ENCODE measurements around the gene DENND5B. TPM values are rescaled to one million over a fixed set of nuclear protein-coding genes. Genes with fewer than 3 reads are reported as not detected.

Gene DENND5B
- total RNA-seq, 6 experiments from 2014 or later, result 12.6 to 18.4 (median 16.6) TPM

DNA sequence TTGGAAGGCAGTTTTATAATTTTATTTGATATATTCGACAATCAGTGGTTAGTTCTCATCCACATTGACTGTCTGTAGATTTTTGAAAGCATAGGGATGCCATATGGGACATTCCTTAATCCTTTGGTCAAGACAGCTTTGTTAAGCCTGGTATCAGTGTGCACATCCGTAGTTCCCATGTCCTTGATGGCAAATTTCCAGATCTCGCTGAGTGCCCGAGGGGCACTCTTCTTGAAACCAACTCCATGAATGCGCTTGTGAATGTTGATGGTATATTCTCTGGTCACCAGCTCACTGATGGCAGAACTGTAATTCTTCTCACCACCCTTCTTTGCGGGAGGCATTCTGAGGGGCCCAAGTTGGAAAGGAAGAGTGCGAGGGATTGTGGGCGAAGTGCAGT is 6.1 kb upstream of the DENND5B start:
- no peaks in the 10 kb centered on the region for H3K4me1 ChIP-seq
- no peaks in the 10 kb centered on the region for H3K27me3 ChIP-seq
- no peak for ATAC-seq
- intact Hi-C loops (cut with DNase I), result no loop called here
- DNase-seq, result no peak
- TF ChIP-seq, protein P1, sequence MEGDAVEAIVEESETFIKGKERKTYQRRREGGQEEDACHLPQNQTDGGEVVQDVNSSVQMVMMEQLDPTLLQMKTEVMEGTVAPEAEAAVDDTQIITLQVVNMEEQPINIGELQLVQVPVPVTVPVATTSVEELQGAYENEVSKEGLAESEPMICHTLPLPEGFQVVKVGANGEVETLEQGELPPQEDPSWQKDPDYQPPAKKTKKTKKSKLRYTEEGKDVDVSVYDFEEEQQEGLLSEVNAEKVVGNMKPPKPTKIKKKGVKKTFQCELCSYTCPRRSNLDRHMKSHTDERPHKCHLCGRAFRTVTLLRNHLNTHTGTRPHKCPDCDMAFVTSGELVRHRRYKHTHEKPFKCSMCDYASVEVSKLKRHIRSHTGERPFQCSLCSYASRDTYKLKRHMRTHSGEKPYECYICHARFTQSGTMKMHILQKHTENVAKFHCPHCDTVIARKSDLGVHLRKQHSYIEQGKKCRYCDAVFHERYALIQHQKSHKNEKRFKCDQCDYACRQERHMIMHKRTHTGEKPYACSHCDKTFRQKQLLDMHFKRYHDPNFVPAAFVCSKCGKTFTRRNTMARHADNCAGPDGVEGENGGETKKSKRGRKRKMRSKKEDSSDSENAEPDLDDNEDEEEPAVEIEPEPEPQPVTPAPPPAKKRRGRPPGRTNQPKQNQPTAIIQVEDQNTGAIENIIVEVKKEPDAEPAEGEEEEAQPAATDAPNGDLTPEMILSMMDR (IDR thresholded peaks at IDR 0.05), result no peak
- TF ChIP-seq POLR2A (IDR thresholded peaks at IDR 0.05), result no peak
- no peaks in the 10 kb centered on the region for H3K9me3 ChIP-seq
- H3K4me3 ChIP-seq, result no peak overlapping the region
- whole genome bisulfite sequencing (ENCODE audit: insufficient coverage, low coverage, low lambda C conversion rate, missing lambda C conversion rate), result 75% methylated on average over 3 of the region's 8 CpGs
- H3K36me3 ChIP-seq, result no peaks in the 10 kb centered on the region
- no peak overlapping the region for H3K27ac ChIP-seq

- intact Hi-C loops (cut with DNase I), result no loop called here
- Histone ChIP-seq H3K9me3 (no peaks in the 10 kb centered on the region), H3K27ac (no peak overlapping the region), H3K27me3 (no peaks in the 10 kb centered on the region), H3K4me3 (no peak overlapping the region), H3K36me3 (no peaks in the 10 kb centered on the region), H3K4me1 (no peaks in the 10 kb centered on the region)
- TF ChIP-seq POLR2A (IDR thresholded peaks at IDR 0.05), result no peak
- TF ChIP-seq, protein P1 (IDR thresholded peaks at IDR 0.05), result no peak
- 69% methylated on average over 5 of the region's 5 CpGs for WGBS (ENCODE audit: insufficient coverage, low coverage, low lambda C conversion rate, missing lambda C conversion rate)
- no peak for DNase-seq
- ATAC-seq, result no peak
Observed at GRCh38 chr12:31594681-31595080, 3.7 kb upstream of the DENND5B start.

GRCh38 chr12:31591380-31591901 is 505 bp upstream of the DENND5B start:
- H3K36me3 ChIP-seq, result no peaks in the 10 kb centered on the region
- DNase-seq (peak in 2 of 3 donors; percentile 20 to 48), ATAC-seq (peak; percentile 8 to 18 (median 8))
- intact Hi-C loops (cut with DNase I), result no loop called here
- no peak for TF ChIP-seq POLR2A (IDR thresholded peaks at IDR 0.05)
- TF ChIP-seq, protein P1 (IDR thresholded peaks at IDR 0.05), result no peak
- no peaks in the 10 kb centered on the region for H3K27me3 ChIP-seq
- WGBS (ENCODE audit: insufficient coverage, low coverage, low lambda C conversion rate, missing lambda C conversion rate), result 4% methylated on average over 15 of the region's 16 CpGs
- peak overlapping the region; percentile 40 to 88 (median 87) for H3K4me3 ChIP-seq
- H3K4me1 ChIP-seq, result peaks cover 0 to 8% (median 3%) of the 10 kb centered on the region in 4 donors
- no peaks in the 10 kb centered on the region for H3K9me3 ChIP-seq
- H3K27ac ChIP-seq, result peak overlapping the region; percentile 95 to 97 (median 95)

GRCh38 chr12:31589904-31590641 is 863 bp downstream of the DENND5B start:
- TF ChIP-seq, protein P1 (IDR thresholded peaks at IDR 0.05), result peak in 2 of 4 donors; percentile 12 to 25
- peak; percentile 76 for TF ChIP-seq POLR2A (IDR thresholded peaks at IDR 0.05)
- peak; percentile 88 to 95 (median 92) for DNase-seq
- Histone ChIP-seq H3K27ac (peak overlapping the region; percentile 95 to 97 (median 95)), H3K27me3 (no peaks in the 10 kb centered on the region), H3K4me1 (peaks cover 0 to 15% (median 6%) of the 10 kb centered on the region in 4 donors), H3K9me3 (no peaks in the 10 kb centered on the region), H3K4me3 (peak overlapping the region; percentile 65 to 88 (median 87)), H3K36me3 (no peaks in the 10 kb centered on the region)
- peak; percentile 78 to 90 (median 84) for ATAC-seq
- intact Hi-C loops (cut with DNase I), result no loop called here
- 0% methylated on average over 3 of the region's 85 CpGs for WGBS (ENCODE audit: insufficient coverage, low coverage, low lambda C conversion rate, missing lambda C conversion rate)

Measured in right lobe of liver (tissue), 6 donors.